GM12878 (cell line): ENCODE results near the gene CABYR. TPM values are rescaled to one million over a fixed set of nuclear protein-coding genes. Genes with fewer than 3 reads are reported as not detected.

ENCODE experiments used
- ATAC-seq: fragments of 200-7000 bp; cut with Tn5 transposase; 3 replicates; pipeline ENCODE4 v1.9.1; 2020; ENCODE audit warnings: mild to moderate bottlenecking, moderate library complexity
- BruUV-seq: library from RNA; stranded (reverse); fragments of 400-500 nt; replicated peaks from 2 replicates; lab custom pipeline; 2021; lab: Mats Ljungman, UMichigan
- CTCF ChIA-PET: fragments of 300-600 bp; sonication (Branson Sonifier 250); formaldehyde crosslinking; extraction: SDS; loops from one replicate; lab custom pipeline; 2021; ENCODE audit warnings: inconsistent platforms; lab: Yijun Ruan, JAX
- POLR2A ChIA-PET: fragments of 350-600 bp; formaldehyde crosslinking; extraction: SDS; loops from one replicate; lab custom pipeline; 2021; ENCODE audit warnings: inconsistent platforms; lab: Charles Lee
- RAD21 ChIA-PET: fragments of 300-600 bp; sonication (Branson Sonifier 250); formaldehyde crosslinking; loops from one replicate; lab custom pipeline; 2023; ENCODE audit warnings: antibody characterized with exemption; ENCODE audit not compliant: unreplicated experiment; lab: Charles Lee
- SMC1A ChIA-PET: fragments of 300-600 bp; sonication (Branson Sonifier 250); formaldehyde crosslinking; loops from one replicate; lab custom pipeline; 2023; ENCODE audit not compliant: unreplicated experiment, uncharacterized antibody; lab: Charles Lee
- DNase-seq: peaks from one replicate; pipeline ENCODE4 v3.0.0-alpha.2; 2011; ENCODE audit warnings: low read depth, low spot score
- FAIRE-seq: peaks from 3 replicates; lab custom pipeline; 2011; peaks lifted over from hg19 to GRCh38; lab: Jason Lieb, UNC
- H2AFZ ChIP-seq: 2 replicates; pipeline ENCODE4 v1.6.0; 2011; ENCODE audit warnings: low read depth, low read length, control low read depth; ENCODE audit not compliant: control insufficient read depth
- H3K27ac ChIP-seq: 2 replicates; pipeline ENCODE4 v1.5.1; 2011; ENCODE audit warnings: control low read depth; ENCODE audit not compliant: control insufficient read depth, insufficient read depth
- H3K27me3 ChIP-seq, 2 experiments: replicated peaks in 1 of 2; 2 replicates each; pipeline versions ENCODE4 v1.6.0 to v1.6.1; 2011; ENCODE audit warnings: low read length in 1 of 2; ENCODE audit not compliant: control insufficient read depth in 2 of 2, insufficient read depth in 2 of 2
- H3K36me3 ChIP-seq, 2 experiments: 2 replicates each; pipeline ENCODE4 v1.5.1; 2011; ENCODE audit warnings: low read length in 1 of 2; ENCODE audit not compliant: control insufficient read depth in 2 of 2, insufficient read depth in 2 of 2
- H3K4me1 ChIP-seq: 2 replicates; pipeline ENCODE4 v1.6.1; 2011; ENCODE audit warnings: mild to moderate bottlenecking, low read length, moderate library complexity, mixed read lengths; ENCODE audit not compliant: control insufficient read depth, insufficient read depth
- H3K4me2 ChIP-seq: 2 replicates; pipeline ENCODE4 v1.6.0; 2011; ENCODE audit warnings: control low read depth; ENCODE audit not compliant: control insufficient read depth, insufficient read depth
- H3K4me3 ChIP-seq: fragments of 200-600 bp; sonication (generic); 2 replicates; pipeline ENCODE4 v1.5.1; 2016
- H3K79me2 ChIP-seq: 2 replicates; pipeline ENCODE4 v1.6.0; 2011; ENCODE audit warnings: low read length; ENCODE audit not compliant: control insufficient read depth, insufficient read depth
- H3K9ac ChIP-seq: 2 replicates; pipeline ENCODE4 v1.8.0; 2011; ENCODE audit warnings: low read length, control low read depth, mixed read lengths; ENCODE audit not compliant: control insufficient read depth, insufficient read depth
- H3K9me3 ChIP-seq: replicated peaks from 3 replicates; pipeline ENCODE4 v1.5.1; 2011; ENCODE audit warnings: mild to moderate bottlenecking, low read length; ENCODE audit not compliant: control insufficient read depth, insufficient read depth
- H4K20me1 ChIP-seq: 2 replicates; pipeline ENCODE4 v1.6.0; 2011; ENCODE audit not compliant: control insufficient read depth, insufficient read depth
- FOXM1 ChIP-seq: IDR thresholded peaks from 2 replicates; pipeline ENCODE4 v1.6.1; 2012; ENCODE audit warnings: low read depth, mild to moderate bottlenecking, inconsistent platforms, low read length, moderate library complexity
- GATAD2B ChIP-seq: fragments of 450-650 bp; conservative IDR thresholded peaks from 2 replicates; pipeline ENCODE4 v1.6.1; 2017; ENCODE audit warnings: low read depth, mild to moderate bottlenecking, moderate library complexity
- HDAC2 ChIP-seq: fragments of 200-600 bp; sonication (generic); IDR thresholded peaks from 2 replicates; pipeline ENCODE4 v1.6.1; 2017
- MYC ChIP-seq: IDR thresholded peaks from 2 replicates; pipeline ENCODE4 v1.6.1; 2011; ENCODE audit warnings: mild to moderate bottlenecking, low read length, moderate library complexity, inconsistent platforms; ENCODE audit not compliant: insufficient read depth, insufficient replicate concordance, insufficient read length, severe bottlenecking
- POLR2A ChIP-seq: IDR thresholded peaks from 2 replicates; pipeline ENCODE4 v1.6.1; 2011; ENCODE audit warnings: low read depth, mild to moderate bottlenecking, low read length
- RUNX3 ChIP-seq: IDR thresholded peaks from 2 replicates; pipeline ENCODE4 v1.6.1; 2012; ENCODE audit warnings: low read length, inconsistent platforms
- SMAD5 ChIP-seq: IDR thresholded peaks from 2 replicates; pipeline ENCODE4 v1.6.1; 2016; ENCODE audit warnings: antibody characterized with exemption, low read depth
- TCF3 ChIP-seq: IDR thresholded peaks from 2 replicates; pipeline ENCODE4 v1.6.1; 2012; ENCODE audit warnings: low read depth, mild to moderate bottlenecking, low read length, borderline replicate concordance; ENCODE audit not compliant: insufficient read depth
- WGBS: methylation state at CpG from one replicate; pipeline ENCODE4 v1.1.6; 2016; ENCODE audit warnings: low lambda C conversion rate; ENCODE audit not compliant: insufficient replicate concordance, insufficient coverage; ENCODE audit errors: missing lambda C conversion rate; 5-methylcytosine and 5-hydroxymethylcytosine counted together
- in situ Hi-C: fragments of 300-500 bp; cut with MboI; formaldehyde crosslinking; loops from 9 replicates; pipeline ENCODE4 v1.14.3; 2018; ENCODE audit warnings: mixed read lengths
- intact Hi-C: fragments of 100-400 bp; cut with micrococcal nuclease; formaldehyde crosslinking; loops from one replicate; pipeline ENCODE4 v1.14.2; 2022; ENCODE audit not compliant: unreplicated experiment
- polyA plus RNA-seq, 11 experiments: library from polyadenylated mRNA; depleted of rRNA in 4 of 11; unstranded in 6 of 11; stranded (reverse) in 5 of 11; fragments of >200 nt; fragmentation: Nextera tagmentation in 4 of 11; fragmentation: Illumina TruSeq in 1 of 11; extraction: Ambion mirVana in 4 of 11; extraction: Trizol in 1 of 11; gene quantifications; 1 replicate in 1 of 11; 2 replicates in 10 of 11; pipeline versions ENCODE4 v1.2.1 to v1.2.3, GENCODE V29; 2011 to 2016; ENCODE audit warnings: inconsistent platforms in 2 of 11, missing spikeins in 2 of 11, low read depth in 1 of 11
- total RNA-seq, 4 experiments: library from RNA; depleted of rRNA in 3 of 4; stranded (reverse); fragments of >200 nt in 3 of 4; fragmentation: Illumina TruSeq in 1 of 4; extraction: Trizol in 1 of 4; gene quantifications; 2 replicates each; pipeline versions ENCODE4 v1.2.1 to v1.2.3, GENCODE V29; 2013 to 2021
- TF ChIP-seq, protein P1 (sequence below): IDR thresholded peaks from 2 replicates; pipeline ENCODE4 v1.6.1; 2011; ENCODE audit warnings: low read depth, low read length, improper control_type of control experiment, borderline replicate concordance
- TF ChIP-seq, protein P2 (sequence below): fragments of 450-650 bp; IDR thresholded peaks from 2 replicates; pipeline ENCODE4 v1.6.1; 2017; ENCODE audit warnings: antibody characterized with exemption, mild to moderate bottlenecking, moderate library complexity

The CABYR gene
- total and polyA plus RNA-seq, 10 of the 15 experiments (the other 5 are each of a cell fraction or from before 2014, with no cell fraction given) = 0.29 to 2.8 (median 1.7) TPM

DNA sequence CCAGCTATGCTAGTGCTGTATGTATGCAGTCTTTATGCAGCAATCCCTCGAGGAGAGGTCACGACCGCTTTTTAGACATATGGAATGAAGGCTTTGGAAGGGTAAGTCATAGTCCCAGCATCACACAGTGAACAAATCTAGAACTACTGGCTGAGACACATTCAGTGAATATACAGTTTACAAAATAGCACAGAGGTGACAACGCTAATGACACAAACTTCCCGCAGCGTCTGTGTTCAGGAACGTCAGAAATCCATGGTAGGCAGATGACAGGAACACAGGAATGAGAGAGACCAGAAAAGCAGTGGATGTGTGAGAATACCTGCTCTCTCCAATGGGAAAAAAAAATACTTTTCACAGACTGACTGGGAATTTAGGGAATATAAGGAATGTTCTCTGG lies 29.6 kb downstream of the CABYR start (continued):
- TF ChIP-seq GATAD2B = no peak
- TF ChIP-seq HDAC2 = no peak
- no peak for TF ChIP-seq TCF3
- no peak for TF ChIP-seq POLR2A

DNA sequence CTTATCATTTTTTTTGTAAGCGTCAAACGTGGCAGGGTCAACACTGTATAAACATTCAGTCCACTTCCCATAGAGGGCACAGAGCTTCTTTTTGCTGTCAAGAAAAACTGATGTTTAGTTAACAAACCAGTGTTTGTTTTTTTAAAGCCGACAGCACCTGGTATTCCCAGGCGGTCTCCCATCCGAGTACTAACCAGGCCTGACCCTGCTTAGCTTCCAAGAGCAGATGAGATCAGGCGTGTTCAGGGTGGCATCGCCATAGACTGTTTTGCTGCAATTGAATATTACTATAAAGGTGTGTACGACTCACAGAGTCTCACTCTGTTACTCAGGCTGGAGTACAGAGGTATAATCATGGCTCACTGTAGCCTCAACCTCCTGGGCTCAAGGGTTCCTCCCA lies 31.5 kb downstream of the CABYR start:
- Histone ChIP-seq H3K4me2 (no peak overlapping the region), H3K27ac (no peak overlapping the region), H4K20me1 (no peaks in the 10 kb centered on the region), H3K36me3 (no peaks in the 10 kb centered on the region), H2AFZ (no peak overlapping the region), H3K4me3 (no peak overlapping the region), H3K79me2 (no peaks in the 10 kb centered on the region), H3K4me1 (peaks cover 4% of the 10 kb centered on the region; the same call in 1 of the 2 replicates), H3K27me3 (no peaks in the 10 kb centered on the region), H3K9ac (no peak overlapping the region), H3K9me3 (no peaks in the 10 kb centered on the region)
- peak; percentile 22; the same call in 1 of the 3 replicates for ATAC-seq
- FAIRE-seq = no peak
- CTCF ChIA-PET = no interaction called here
- POLR2A ChIA-PET = no interaction called here
- intact Hi-C loops = no loop called here
- RAD21 ChIA-PET = no interaction called here
- in situ Hi-C loops = no loop called here
- 51% methylated on average over 8 of the region's 8 CpGs for WGBS
- no peak for DNase-seq
- SMC1A ChIA-PET = no interaction called here
- TF ChIP-seq FOXM1 = no peak
- TF ChIP-seq RUNX3 = 0 out of 2 replicates have a peak, but pooled peaks have one; percentile 9
- BruUV-seq = no TSS peak

DNA sequence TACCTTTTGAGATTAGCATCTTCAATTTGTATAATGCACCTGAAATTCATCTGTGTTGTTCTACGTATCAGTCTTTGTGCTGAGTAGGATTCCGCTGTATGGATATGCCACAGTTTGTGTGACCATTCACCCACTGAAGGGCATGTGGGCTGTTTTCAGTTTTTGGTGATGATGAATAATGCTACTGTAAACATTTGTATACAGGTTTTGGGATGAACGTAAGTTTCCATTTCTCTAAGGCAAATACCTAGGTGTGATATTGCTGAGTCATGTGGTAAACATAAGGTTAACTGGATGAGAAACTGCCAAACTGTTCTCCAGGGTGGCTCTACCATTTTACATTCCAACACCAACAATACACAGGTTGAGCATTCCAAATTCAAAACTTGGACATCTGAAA lies 35.1 kb downstream of the CABYR start:
- FAIRE-seq (no peak), DNase-seq (no peak), ATAC-seq (no peak)
- Histone ChIP-seq H3K27ac (no peak overlapping the region), H3K4me2 (no peak overlapping the region), H3K4me3 (no peak overlapping the region), H3K9me3 (no peaks in the 10 kb centered on the region), H3K27me3 (no peaks in the 10 kb centered on the region), H3K79me2 (no peaks in the 10 kb centered on the region), H3K9ac (no peak overlapping the region), H3K36me3 (no peaks in the 10 kb centered on the region), H2AFZ (no peak overlapping the region), H4K20me1 (no peaks in the 10 kb centered on the region), H3K4me1 (peaks cover 15% of the 10 kb centered on the region)
- ChIA-PET SMC1A (interaction anchor here (1.2 to 5.9 kb wide), 2 partner anchors 16 to 315 kb away, joined by 3 to 48 read pairs; no protein-coding TSS in a partner anchor), RAD21 (no interaction called here), CTCF (interaction anchor here (0.6 kb wide), 1 partner anchor 11 kb away, joined by 3 read pairs; no protein-coding TSS in a partner anchor), POLR2A (no interaction called here)
- in situ Hi-C loops (no loop called here), intact Hi-C loops (no loop called here)
- BruUV-seq = no TSS peak
- WGBS = 76% methylated on average over 3 of the region's 3 CpGs
- TF ChIP-seq SMAD5 = no peak
- TF ChIP-seq, protein P1, sequence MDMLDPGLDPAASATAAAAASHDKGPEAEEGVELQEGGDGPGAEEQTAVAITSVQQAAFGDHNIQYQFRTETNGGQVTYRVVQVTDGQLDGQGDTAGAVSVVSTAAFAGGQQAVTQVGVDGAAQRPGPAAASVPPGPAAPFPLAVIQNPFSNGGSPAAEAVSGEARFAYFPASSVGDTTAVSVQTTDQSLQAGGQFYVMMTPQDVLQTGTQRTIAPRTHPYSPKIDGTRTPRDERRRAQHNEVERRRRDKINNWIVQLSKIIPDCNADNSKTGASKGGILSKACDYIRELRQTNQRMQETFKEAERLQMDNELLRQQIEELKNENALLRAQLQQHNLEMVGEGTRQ = no peak
- TF ChIP-seq TCF3 = no peak
- TF ChIP-seq MYC = no peak
- TF ChIP-seq, protein P2, sequence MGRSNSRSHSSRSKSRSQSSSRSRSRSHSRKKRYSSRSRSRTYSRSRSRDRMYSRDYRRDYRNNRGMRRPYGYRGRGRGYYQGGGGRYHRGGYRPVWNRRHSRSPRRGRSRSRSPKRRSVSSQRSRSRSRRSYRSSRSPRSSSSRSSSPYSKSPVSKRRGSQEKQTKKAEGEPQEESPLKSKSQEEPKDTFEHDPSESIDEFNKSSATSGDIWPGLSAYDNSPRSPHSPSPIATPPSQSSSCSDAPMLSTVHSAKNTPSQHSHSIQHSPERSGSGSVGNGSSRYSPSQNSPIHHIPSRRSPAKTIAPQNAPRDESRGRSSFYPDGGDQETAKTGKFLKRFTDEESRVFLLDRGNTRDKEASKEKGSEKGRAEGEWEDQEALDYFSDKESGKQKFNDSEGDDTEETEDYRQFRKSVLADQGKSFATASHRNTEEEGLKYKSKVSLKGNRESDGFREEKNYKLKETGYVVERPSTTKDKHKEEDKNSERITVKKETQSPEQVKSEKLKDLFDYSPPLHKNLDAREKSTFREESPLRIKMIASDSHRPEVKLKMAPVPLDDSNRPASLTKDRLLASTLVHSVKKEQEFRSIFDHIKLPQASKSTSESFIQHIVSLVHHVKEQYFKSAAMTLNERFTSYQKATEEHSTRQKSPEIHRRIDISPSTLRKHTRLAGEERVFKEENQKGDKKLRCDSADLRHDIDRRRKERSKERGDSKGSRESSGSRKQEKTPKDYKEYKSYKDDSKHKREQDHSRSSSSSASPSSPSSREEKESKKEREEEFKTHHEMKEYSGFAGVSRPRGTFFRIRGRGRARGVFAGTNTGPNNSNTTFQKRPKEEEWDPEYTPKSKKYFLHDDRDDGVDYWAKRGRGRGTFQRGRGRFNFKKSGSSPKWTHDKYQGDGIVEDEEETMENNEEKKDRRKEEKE = no peak
